SK-N-SH treated with all-trans-retinoic acid at 6 μM for 48 hours (cell line): ENCODE results near the gene VAMP5.

Experiments used
- ATAC-seq: fragments of 200-7000 bp; cut with Tn5 transposase; 3 replicates; pipeline ENCODE4 v1.9.1; 2020; ENCODE audit warnings: mild to moderate bottlenecking, moderate library complexity
- ARNTL ChIP-seq: fragments of 450-650 bp; formaldehyde crosslinking; IDR thresholded peaks from 2 replicates; pipeline ENCODE4 v1.5.0; 2020; ENCODE audit warnings: low read depth, mild to moderate bottlenecking, moderate library complexity, borderline replicate concordance
- BACH2 ChIP-seq: fragments of 250-450 bp; sonication (Bioruptor Pico); IDR thresholded peaks from 2 replicates; pipeline ENCODE4 v1.9.0; 2021; ENCODE audit warnings: mild to moderate bottlenecking, borderline replicate concordance
- CREB5 ChIP-seq: fragments of 250-450 bp; sonication (Bioruptor Pico); IDR thresholded peaks from 2 replicates; pipeline ENCODE4 v1.5.1; 2020; ENCODE audit warnings: low read depth, mild to moderate bottlenecking, moderate library complexity
- CSDC2 ChIP-seq: fragments of 250-450 bp; sonication (Bioruptor Pico); IDR thresholded peaks from 2 replicates; pipeline ENCODE4 v1.5.0; 2020; ENCODE audit warnings: mild to moderate bottlenecking, moderate library complexity
- ESRRG ChIP-seq: fragments of 250-450 bp; sonication (Bioruptor Pico); IDR thresholded peaks from 2 replicates; pipeline ENCODE4 v1.6.1; 2021; ENCODE audit warnings: mild to moderate bottlenecking
- GLIS3 ChIP-seq: fragments of 250-450 bp; sonication (Bioruptor Pico); IDR thresholded peaks from 2 replicates; pipeline ENCODE4 v1.5.0; 2020; ENCODE audit warnings: mild to moderate bottlenecking, moderate library complexity
- ISL1 ChIP-seq: fragments of 250-450 bp; sonication (Bioruptor Pico); IDR thresholded peaks from 2 replicates; pipeline ENCODE4 v2.1.2; 2022; ENCODE audit warnings: mild to moderate bottlenecking, moderate library complexity
- OSR1 ChIP-seq: fragments of 250-450 bp; sonication (Bioruptor Pico); IDR thresholded peaks from 2 replicates; pipeline ENCODE4 v1.8.0; 2022; ENCODE audit warnings: moderate library complexity, mild to moderate bottlenecking, inconsistent platforms
- PATZ1 ChIP-seq: fragments of 250-450 bp; sonication (Bioruptor Pico); IDR thresholded peaks from 2 replicates; pipeline ENCODE4 v1.8.0; 2020; ENCODE audit warnings: mild to moderate bottlenecking, moderate library complexity, borderline replicate concordance
- POU6F1 ChIP-seq: fragments of 250-450 bp; sonication (Bioruptor Pico); IDR thresholded peaks from 2 replicates; pipeline ENCODE4 v1.8.0; 2021; ENCODE audit warnings: low read depth, mild to moderate bottlenecking, moderate library complexity, borderline replicate concordance
- RARB ChIP-seq: fragments of 250-450 bp; sonication (Bioruptor Pico); IDR thresholded peaks from 2 replicates; pipeline ENCODE4 v1.8.0; 2021; ENCODE audit warnings: mild to moderate bottlenecking, moderate library complexity
- SNAI2 ChIP-seq: fragments of 250-450 bp; sonication (Bioruptor Pico); IDR thresholded peaks from 2 replicates; pipeline ENCODE4 v1.5.0; 2020; ENCODE audit warnings: mild to moderate bottlenecking, moderate library complexity
- TCF4 ChIP-seq: fragments of 250-450 bp; sonication (Bioruptor Pico); IDR thresholded peaks from 2 replicates; pipeline ENCODE4 v1.8.0; 2021; ENCODE audit warnings: mild to moderate bottlenecking, moderate library complexity, borderline replicate concordance
- TOX ChIP-seq: fragments of 250-450 bp; sonication (Bioruptor Pico); IDR thresholded peaks from 2 replicates; pipeline ENCODE4 v1.8.0; 2021; ENCODE audit warnings: mild to moderate bottlenecking, moderate library complexity, borderline replicate concordance
- TSHZ2 ChIP-seq: fragments of 250-450 bp; sonication (Bioruptor Pico); IDR thresholded peaks from 2 replicates; pipeline ENCODE4 v1.5.0; 2020; ENCODE audit warnings: mild to moderate bottlenecking, moderate library complexity
- ZC3H10 ChIP-seq: fragments of 250-450 bp; sonication (Bioruptor Pico); IDR thresholded peaks from 2 replicates; pipeline ENCODE4 v1.5.1; 2021; ENCODE audit warnings: mild to moderate bottlenecking, moderate library complexity
- ZFP30 ChIP-seq: fragments of 450-650 bp; formaldehyde crosslinking; IDR thresholded peaks from 2 replicates; pipeline ENCODE4 v1.5.0; 2022; ENCODE audit warnings: mild to moderate bottlenecking, moderate library complexity
- ZNF565 ChIP-seq: fragments of 450-650 bp; formaldehyde crosslinking; conservative IDR thresholded peaks from 2 replicates; pipeline ENCODE4 v1.5.0; 2020; ENCODE audit warnings: low read depth, mild to moderate bottlenecking, moderate library complexity
- ZNF70 ChIP-seq: fragments of 450-650 bp; formaldehyde crosslinking; IDR thresholded peaks from 2 replicates; pipeline ENCODE4 v1.5.0; 2020; ENCODE audit warnings: mild to moderate bottlenecking, moderate library complexity
- ZNF8 ChIP-seq: fragments of 450-650 bp; formaldehyde crosslinking; IDR thresholded peaks from 2 replicates; pipeline ENCODE4 v1.5.0; 2020; ENCODE audit warnings: mild to moderate bottlenecking, moderate library complexity

Gene VAMP5

GRCh38 chr2:85539361-85540132 lies 44.7 kb upstream of the VAMP5 start:
- ATAC-seq = peak; percentile 29
- no peak for TF ChIP-seq ZNF565 (CRISPR knock-in tag)
- peak; percentile 41; the same call in 1 of the 2 replicates for TF ChIP-seq TCF4 (CRISPR knock-in tag)
- no peak for TF ChIP-seq CSDC2 (CRISPR knock-in tag)
- TF ChIP-seq GLIS3 (CRISPR knock-in tag) = 0 out of 2 replicates have a peak, but pooled peaks have one; percentile 15
- no peak for TF ChIP-seq SNAI2 (CRISPR knock-in tag)
- TF ChIP-seq ZC3H10 (CRISPR knock-in tag) = 0 out of 2 replicates have a peak, but pooled peaks have one; percentile 28
- no peak for TF ChIP-seq ZNF8 (CRISPR knock-in tag)
- no peak for TF ChIP-seq BACH2
- no peak for TF ChIP-seq ZNF70 (CRISPR knock-in tag)
- no peak for TF ChIP-seq ISL1 (CRISPR knock-in tag)
- TF ChIP-seq PATZ1 (CRISPR knock-in tag) = peak; percentile 31; the same call in 1 of the 2 replicates
- TF ChIP-seq TSHZ2 = 0 out of 2 replicates have a peak, but pooled peaks have one; percentile 21
- no peak for TF ChIP-seq OSR1
- no peak for TF ChIP-seq CREB5
- peak; percentile 39; the same call in 1 of the 2 replicates for TF ChIP-seq ZFP30
- TF ChIP-seq, all 23 proteins: peak for 6

- ATAC-seq = no peak
- TF ChIP-seq ESRRG (CRISPR knock-in tag) (no peak), TOX (CRISPR knock-in tag) (no peak), ZNF70 (CRISPR knock-in tag) (no peak), POU6F1 (no peak), BACH2 (no peak), ARNTL (CRISPR knock-in tag) (no peak), CSDC2 (CRISPR knock-in tag) (no peak)
Observed at GRCh38 chr2:85540133-85540648, 44.0 kb upstream of the VAMP5 start.

GRCh38 chr2:85541262-85541661 lies 43.0 kb upstream of the VAMP5 start:
- no peak for ATAC-seq
- TF ChIP-seq RARB (CRISPR knock-in tag) = no peak
- TF ChIP-seq BACH2 = no peak
- no peak for TF ChIP-seq TCF4 (CRISPR knock-in tag)
- no peak for TF ChIP-seq ZNF8 (CRISPR knock-in tag)
- TF ChIP-seq ZNF565 (CRISPR knock-in tag) = no peak
